ENCODE results near the gene RAB33B. TPM values are rescaled to one million over a fixed set of nuclear protein-coding genes. Genes with fewer than 3 reads are reported as not detected.
A peak's percentile ranks its signal among the peaks of the same experiment; 100 is the strongest.
"Not testable (repeated sequence)": the region's sequence is repeated elsewhere in the genome, so short reads cannot be mapped to it uniquely, and the experiment has no call there.

RAB33B gene
- total RNA-seq (2021) (5.7 to 7.5 TPM (median 6.5 TPM) in 3 replicates), Bru-seq, nascent RNA (percentile 75 among the genes with signal in this experiment)
- long read RNA-seq, experiment 1, full-length matches to known transcripts = 46 of 60 reads
- long read RNA-seq, experiment 1, partial matches to known transcripts = 0 of 60 reads
- long read RNA-seq, experiment 1, other reads (novel, unspliced or antisense) = 14 of 60 reads
- long read RNA-seq, experiment 2, partial matches to known transcripts = 0 of 7 reads
- long read RNA-seq, experiment 2, other reads (novel, unspliced or antisense) = 7 of 7 reads
- long read RNA-seq, experiment 3 = 0 reads

- Mint-ChIP-seq H3K4me1 (peaks cover 62% of the 10 kb centered on the region), H3K27me3 (ENCODE audit: low read depth) (no peaks in the 10 kb centered on the region), H3K27ac (peak within 1 kb of the TSS; percentile 99), H3K4me3 (peak within 1 kb of the TSS; percentile 96), H3K9me3 (peaks cover 6% of the 10 kb centered on the region), H3K36me3 (peaks cover 6% of the 10 kb centered on the region; the same call in 1 of the 2 replicates)
- peak; percentile 1; the same call in 1 of the 2 replicates for ATAC-seq
- no peak for TF ChIP-seq ETV6 (CRISPR knock-in tag; IDR thresholded peaks at IDR 0.05)
- no peak for TF ChIP-seq ZNF396 (CRISPR knock-in tag; IDR thresholded peaks at IDR 0.05; ENCODE audit: borderline replicate concordance)
- no peak for TF ChIP-seq TP53 (CRISPR knock-in tag; IDR thresholded peaks at IDR 0.05)
- TF ChIP-seq, protein P1, sequence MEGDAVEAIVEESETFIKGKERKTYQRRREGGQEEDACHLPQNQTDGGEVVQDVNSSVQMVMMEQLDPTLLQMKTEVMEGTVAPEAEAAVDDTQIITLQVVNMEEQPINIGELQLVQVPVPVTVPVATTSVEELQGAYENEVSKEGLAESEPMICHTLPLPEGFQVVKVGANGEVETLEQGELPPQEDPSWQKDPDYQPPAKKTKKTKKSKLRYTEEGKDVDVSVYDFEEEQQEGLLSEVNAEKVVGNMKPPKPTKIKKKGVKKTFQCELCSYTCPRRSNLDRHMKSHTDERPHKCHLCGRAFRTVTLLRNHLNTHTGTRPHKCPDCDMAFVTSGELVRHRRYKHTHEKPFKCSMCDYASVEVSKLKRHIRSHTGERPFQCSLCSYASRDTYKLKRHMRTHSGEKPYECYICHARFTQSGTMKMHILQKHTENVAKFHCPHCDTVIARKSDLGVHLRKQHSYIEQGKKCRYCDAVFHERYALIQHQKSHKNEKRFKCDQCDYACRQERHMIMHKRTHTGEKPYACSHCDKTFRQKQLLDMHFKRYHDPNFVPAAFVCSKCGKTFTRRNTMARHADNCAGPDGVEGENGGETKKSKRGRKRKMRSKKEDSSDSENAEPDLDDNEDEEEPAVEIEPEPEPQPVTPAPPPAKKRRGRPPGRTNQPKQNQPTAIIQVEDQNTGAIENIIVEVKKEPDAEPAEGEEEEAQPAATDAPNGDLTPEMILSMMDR (IDR thresholded peaks at IDR 0.05) = no peak
- TF ChIP-seq STAT6 (CRISPR knock-in tag; conservative IDR thresholded peaks at IDR 0.05; ENCODE audit: low read depth) = no peak
- TF ChIP-seq ARID4B (CRISPR knock-in tag; IDR thresholded peaks at IDR 0.05; ENCODE audit: borderline replicate concordance) = peak; percentile 74; the same call in 1 of the 2 replicates
- peak; percentile 42; the same call in 1 of the 2 replicates for TF ChIP-seq FOXP1 (CRISPR knock-in tag; IDR thresholded peaks at IDR 0.05; ENCODE audit: borderline replicate concordance)
- peak; percentile 35; the same call in 1 of the 2 replicates for TF ChIP-seq MAX (CRISPR knock-in tag; IDR thresholded peaks at IDR 0.05)
- TF ChIP-seq ZNF121 (CRISPR knock-in tag; IDR thresholded peaks at IDR 0.05) = no peak
- TF ChIP-seq CREB1 (CRISPR knock-in tag; IDR thresholded peaks at IDR 0.05) = no peak
- DNase-seq (ENCODE audit: low spot score) = no peak
- ChIA-PET POLR2A (no interaction called here), CTCF (interaction anchor here (0.6 to 1.9 kb wide), 5 partner anchors 12 to 231 kb away, joined by 3 to 6 read pairs (median 3); no protein-coding TSS in a partner anchor)
These were observed at the start of gene RAB33B for GRCh38 chr4:139454111-139455045. TSS of gene RAB33B (plus strand) at chr4:139454121. CDS start at chr4:139454196, 75 bp downstream.

DNA sequence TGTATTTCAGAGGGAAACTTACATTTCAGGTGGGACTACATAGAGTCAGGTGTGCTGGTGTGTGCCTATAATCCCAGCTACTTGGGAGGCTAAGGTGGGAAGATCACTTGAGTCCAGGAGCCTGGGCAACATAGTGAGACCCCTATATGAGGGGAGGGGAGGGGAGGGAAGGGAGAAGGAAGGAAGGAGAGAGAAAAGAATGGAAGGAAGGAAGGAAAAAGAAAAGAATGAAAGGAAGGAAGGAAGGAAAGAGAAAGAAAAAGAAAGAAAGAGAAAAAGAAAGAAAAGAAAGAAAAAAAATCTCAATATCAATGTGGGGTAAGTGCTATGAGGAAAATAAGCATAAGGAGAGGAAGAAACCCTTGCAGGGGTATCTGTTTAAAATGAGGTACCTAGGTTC is 43.6 kb upstream of the RAB33B start:
- ATAC-seq (no peak), DNase-seq (ENCODE audit: low spot score) (no peak)
- ChIA-PET POLR2A (no interaction called here), CTCF (interaction anchor here (0.7 kb wide), 1 partner anchor 48 kb away, joined by 4 read pairs; no protein-coding TSS in a partner anchor)
- Mint-ChIP-seq H3K27me3 (ENCODE audit: low read depth) (no peaks in the 10 kb centered on the region; the same call in 1 of the 2 replicates), H3K27ac (no peak overlapping the region), H3K4me1 (no peaks in the 10 kb centered on the region), H3K4me3 (no peak overlapping the region), H3K36me3 (peaks cover 19% of the 10 kb centered on the region), H3K9me3 (peaks cover 22% of the 10 kb centered on the region)
- no peak for TF ChIP-seq IRF2 (CRISPR knock-in tag; IDR thresholded peaks at IDR 0.05; ENCODE audit: borderline replicate concordance, low read depth)
- TF ChIP-seq ZNF121 (CRISPR knock-in tag; IDR thresholded peaks at IDR 0.05) = peak; percentile 37; the same call in 1 of the 2 replicates

GRCh38 chr4:139414671-139415210 is 39.2 kb upstream of the RAB33B start:
- H3K27me3 Mint-ChIP-seq (ENCODE audit: low read depth); DNase-seq (ENCODE audit: low spot score); ATAC-seq; H3K4me1 Mint-ChIP-seq; H3K27ac Mint-ChIP-seq; H3K4me3 Mint-ChIP-seq; POLR2A ChIA-PET: not testable (repeated sequence)
- Mint-ChIP-seq H3K36me3 (peaks cover 22% of the 10 kb centered on the region), H3K9me3 (peaks cover 29% of the 10 kb centered on the region)
- CTCF ChIA-PET = interaction anchor here (1.0 kb wide), 1 partner anchor 95 kb away, joined by 3 read pairs; no protein-coding TSS in a partner anchor
